ENCODE measurements around the gene SH3GLB1. TPM values are rescaled to one million over a fixed set of nuclear protein-coding genes. Genes with fewer than 3 reads are reported as not detected.

The SH3GLB1 gene
- total RNA-seq, 1 experiment from 2014 or later = 25.0 TPM

GRCh38 chr1:86731416-86731815 lies 27.0 kb downstream of the SH3GLB1 start:
- no peak overlapping the region for H3K4me3 ChIP-seq (ENCODE audit: low read length)
- H3K4me2 ChIP-seq (ENCODE audit: low read length) = no peak overlapping the region
- no peaks in the 10 kb centered on the region for H3K4me1 ChIP-seq (ENCODE audit: insufficient read depth, low read length)
- CTCF ChIA-PET = no interaction called here
- H3K27ac ChIP-seq (ENCODE audit: low read length) = no peak overlapping the region
- DNase-seq = no peak
- POLR2A ChIA-PET (ENCODE audit: unreplicated experiment) = no interaction called here
- H3K9me2 ChIP-seq (replicated peaks; ENCODE audit: low read length) = no peaks in the 10 kb centered on the region
- H2AFZ ChIP-seq (ENCODE audit: low read length) = no peak overlapping the region
- peaks cover 32% of the 10 kb centered on the region for H3K36me3 ChIP-seq (ENCODE audit: low read depth, low read length)
- ATAC-seq = no peak
- H3K9ac ChIP-seq (ENCODE audit: low read length) = no peak overlapping the region
- TF ChIP-seq CTCF (conservative IDR thresholded peaks at IDR 0.05; ENCODE audit: low read depth, low read length) (no peak), EZH2 (IDR thresholded peaks at IDR 0.05; ENCODE audit: low read length, unreplicated experiment) (no peak), EZH2phosphoT487 (IDR thresholded peaks at IDR 0.05; ENCODE audit: borderline replicate concordance, low read length) (no peak)
- intact Hi-C loops (cut with micrococcal nuclease) = no loop called here
- H3K27me3 ChIP-seq (ENCODE audit: low read length) = no peaks in the 10 kb centered on the region
- H3K79me2 ChIP-seq (ENCODE audit: low read length) = no peaks in the 10 kb centered on the region
- H3F3A ChIP-seq (ENCODE audit: low read length, unreplicated experiment) = no peaks in the 10 kb centered on the region
- H4K20me1 ChIP-seq (ENCODE audit: low read length) = no peaks in the 10 kb centered on the region
- no TSS peak for BruUV-seq (replicated peaks)
- no peaks in the 10 kb centered on the region for H3K9me3 ChIP-seq (ENCODE audit: low read length)

- intact Hi-C loops (cut with micrococcal nuclease) = no loop called here
- no peaks in the 10 kb centered on the region for H3K9me2 ChIP-seq (replicated peaks; ENCODE audit: low read length)
- no peaks in the 10 kb centered on the region for H3K27me3 ChIP-seq (ENCODE audit: low read length)
- TF ChIP-seq EZH2phosphoT487 (IDR thresholded peaks at IDR 0.05; ENCODE audit: borderline replicate concordance, low read length) (no peak), CTCF (conservative IDR thresholded peaks at IDR 0.05; ENCODE audit: low read depth, low read length) (no peak), EZH2 (IDR thresholded peaks at IDR 0.05; ENCODE audit: low read length, unreplicated experiment) (no peak)
- no peak overlapping the region for H2AFZ ChIP-seq (ENCODE audit: low read length)
- no peak for DNase-seq
- H3K27ac ChIP-seq (ENCODE audit: low read length) = no peak overlapping the region
- no peak overlapping the region for H3K9ac ChIP-seq (ENCODE audit: low read length)
- CTCF ChIA-PET = no interaction called here
- ATAC-seq = no peak
- POLR2A ChIA-PET (ENCODE audit: unreplicated experiment) = no interaction called here
- no peak overlapping the region for H3K4me3 ChIP-seq (ENCODE audit: low read length)
- peaks cover 34% of the 10 kb centered on the region for H3K36me3 ChIP-seq (ENCODE audit: low read depth, low read length)
- no peaks in the 10 kb centered on the region for H3K9me3 ChIP-seq (ENCODE audit: low read length)
- no TSS peak for BruUV-seq (replicated peaks)
- H3K4me1 ChIP-seq (ENCODE audit: insufficient read depth, low read length) = no peaks in the 10 kb centered on the region
- H3K4me2 ChIP-seq (ENCODE audit: low read length) = no peak overlapping the region
- H3K79me2 ChIP-seq (ENCODE audit: low read length) = no peaks in the 10 kb centered on the region
- H4K20me1 ChIP-seq (ENCODE audit: low read length) = no peaks in the 10 kb centered on the region
- no peaks in the 10 kb centered on the region for H3F3A ChIP-seq (ENCODE audit: low read length, unreplicated experiment)
Observed at GRCh38 chr1:86733340-86733739, 29.0 kb downstream of the SH3GLB1 start.

- no peak for TF ChIP-seq EZH2phosphoT487 (IDR thresholded peaks at IDR 0.05; ENCODE audit: borderline replicate concordance, low read length)
- TF ChIP-seq EZH2 (IDR thresholded peaks at IDR 0.05; ENCODE audit: low read length, unreplicated experiment) = no peak
- no peak for TF ChIP-seq CTCF (conservative IDR thresholded peaks at IDR 0.05; ENCODE audit: low read depth, low read length)
- H3F3A ChIP-seq (ENCODE audit: low read length, unreplicated experiment) = no peaks in the 10 kb centered on the region
- H3K4me3 ChIP-seq (ENCODE audit: low read length) = no peak overlapping the region
- no peaks in the 10 kb centered on the region for H3K9me3 ChIP-seq (ENCODE audit: low read length)
- H3K27ac ChIP-seq (ENCODE audit: low read length) = no peak overlapping the region
- H3K9me2 ChIP-seq (replicated peaks; ENCODE audit: low read length) = no peaks in the 10 kb centered on the region
- H2AFZ ChIP-seq (ENCODE audit: low read length) = no peak overlapping the region
- CTCF ChIA-PET = interaction anchor here (0.6 to 1.1 kb wide), 2 partner anchors 35 to 235 kb away, joined by 3 to 4 read pairs; no protein-coding TSS in a partner anchor
- no peak overlapping the region for H3K9ac ChIP-seq (ENCODE audit: low read length)
- no TSS peak for BruUV-seq (replicated peaks)
- DNase-seq (no peak), ATAC-seq (no peak)
- no peaks in the 10 kb centered on the region for H3K4me1 ChIP-seq (ENCODE audit: insufficient read depth, low read length)
- peaks cover 41% of the 10 kb centered on the region for H3K36me3 ChIP-seq (ENCODE audit: low read depth, low read length)
- H3K27me3 ChIP-seq (ENCODE audit: low read length) = no peaks in the 10 kb centered on the region
- POLR2A ChIA-PET (ENCODE audit: unreplicated experiment) = no interaction called here
- intact Hi-C loops (cut with micrococcal nuclease) = loop anchor here (5.0 kb wide), 2 partner anchors 238 to 358 kb away; no protein-coding TSS in a partner anchor
- no peak overlapping the region for H3K4me2 ChIP-seq (ENCODE audit: low read length)
- no peaks in the 10 kb centered on the region for H4K20me1 ChIP-seq (ENCODE audit: low read length)
- no peaks in the 10 kb centered on the region for H3K79me2 ChIP-seq (ENCODE audit: low read length)
Observed at GRCh38 chr1:86739648-86740509, 35.5 kb downstream of the SH3GLB1 start.
